RWPE1 (cell line): ENCODE results near the gene FBXL3.
"Not testable (repeated sequence)": the region's sequence is repeated elsewhere in the genome, so short reads cannot be mapped to it uniquely, and the experiment has no call there.

Experiments used
- CTCF ChIA-PET: fragments of 350-600 bp; sonication (Branson Sonifier 250); formaldehyde crosslinking; extraction: SDS; loops from one replicate; lab custom pipeline; 2021; lab: Yijun Ruan, JAX
- POLR2A ChIA-PET: fragments of 400-600 bp; formaldehyde crosslinking; extraction: SDS; loops from one replicate; lab custom pipeline; 2020; ENCODE audit warnings: antibody characterized with exemption; ENCODE audit not compliant: low non-redundant PET; lab: Yijun Ruan, JAX
- DNase-seq: peaks from one replicate; pipeline ENCODE4 v3.0.0; 2012; ENCODE audit warnings: low spot score
- H3K27ac ChIP-seq: fragments of 450-650 bp; 2 replicates; pipeline ENCODE4 v1.5.1; 2017
- CTCF ChIP-seq: fragments of 450-650 bp; conservative IDR thresholded peaks from 2 replicates; pipeline ENCODE4 v1.5.1; 2017; ENCODE audit warnings: low read depth, mild to moderate bottlenecking

Gene FBXL3

GRCh38 chr13:77019756-77020155 lies 7.2 kb downstream of the FBXL3 start:
- no peak for TF ChIP-seq CTCF
- no peak for DNase-seq
- ChIA-PET POLR2A (no interaction called here), CTCF (interaction anchor here (0.8 kb wide), 1 partner anchor 40 kb away, joined by 3 read pairs; no protein-coding TSS in a partner anchor)
- no peak overlapping the region for H3K27ac ChIP-seq

- DNase-seq, result no peak
- TF ChIP-seq CTCF, result no peak
- POLR2A ChIA-PET, result no interaction called here
- no peak overlapping the region for H3K27ac ChIP-seq
- CTCF ChIA-PET, result interaction anchor here (0.6 to 1.1 kb wide), 4 partner anchors 9 to 24 kb away, joined by 3 to 5 read pairs (median 3); no protein-coding TSS in a partner anchor
Observed at GRCh38 chr13:77016888-77017623, 9.9 kb downstream of the FBXL3 start.

GRCh38 chr13:77016251-77016812 lies 10.6 kb downstream of the FBXL3 start:
- DNase-seq, result no peak
- POLR2A ChIA-PET, result no interaction called here
- TF ChIP-seq CTCF, result no peak
- no peak overlapping the region for H3K27ac ChIP-seq
- CTCF ChIA-PET, result interaction anchor here (1.1 kb wide), 2 partner anchors 13 to 15 kb away, joined by 3 to 5 read pairs; no protein-coding TSS in a partner anchor

GRCh38 chr13:77014906-77015685 lies 11.9 kb downstream of the FBXL3 start:
- CTCF ChIA-PET, result interaction anchor here (0.6 to 0.8 kb wide), 3 partner anchors 12 to 195 kb away, joined by 3 read pairs; no protein-coding TSS in a partner anchor
- no peak overlapping the region for H3K27ac ChIP-seq
- POLR2A ChIA-PET, result interaction anchor here (1.4 kb wide), 1 partner anchor 11 kb away, joined by 4 read pairs; no protein-coding TSS in a partner anchor
- no peak for TF ChIP-seq CTCF
- DNase-seq, result no peak

GRCh38 chr13:77013853-77014542 lies 13.0 kb downstream of the FBXL3 start:
- ChIA-PET POLR2A (interaction anchor here (1.4 kb wide), 1 partner anchor 12 kb away, joined by 4 read pairs; no protein-coding TSS in a partner anchor), CTCF (interaction anchor here (0.8 kb wide), 1 partner anchor 42 kb away, joined by 3 read pairs; no protein-coding TSS in a partner anchor)
- no peak for TF ChIP-seq CTCF
- no peak for DNase-seq
- H3K27ac ChIP-seq, result no peak overlapping the region

- CTCF ChIA-PET, result interaction anchor here (0.7 kb wide), 1 partner anchor 537 kb away, joined by 3 read pairs; no protein-coding TSS in a partner anchor
- H3K27ac ChIP-seq, DNase-seq: not testable (repeated sequence)
- POLR2A ChIA-PET, result interaction anchor here (0.6 kb wide), 1 partner anchor 16 kb away, joined by 7 read pairs; no protein-coding TSS in a partner anchor
Observed at GRCh38 chr13:77009719-77010118, 17.2 kb downstream of the FBXL3 start.
